RWPE1 (cell line): ENCODE data around the gene MUC4.

ENCODE experiments used
- CTCF ChIA-PET: fragments of 350-600 bp; sonication (Branson Sonifier 250); formaldehyde crosslinking; extraction: SDS; loops from one replicate; lab custom pipeline; 2021; lab: Yijun Ruan, JAX
- POLR2A ChIA-PET: fragments of 400-600 bp; formaldehyde crosslinking; extraction: SDS; loops from one replicate; lab custom pipeline; 2020; ENCODE audit warnings: antibody characterized with exemption; ENCODE audit not compliant: low non-redundant PET; lab: Yijun Ruan, JAX
- DNase-seq: peaks from one replicate; pipeline ENCODE4 v3.0.0; 2012; ENCODE audit warnings: low spot score
- H3K27ac ChIP-seq: fragments of 450-650 bp; 2 replicates; pipeline ENCODE4 v1.5.1; 2017
- TF ChIP-seq, protein P1 (sequence below): fragments of 450-650 bp; conservative IDR thresholded peaks from 2 replicates; pipeline ENCODE4 v1.5.1; 2017; ENCODE audit warnings: low read depth, mild to moderate bottlenecking

The MUC4 gene

DNA sequence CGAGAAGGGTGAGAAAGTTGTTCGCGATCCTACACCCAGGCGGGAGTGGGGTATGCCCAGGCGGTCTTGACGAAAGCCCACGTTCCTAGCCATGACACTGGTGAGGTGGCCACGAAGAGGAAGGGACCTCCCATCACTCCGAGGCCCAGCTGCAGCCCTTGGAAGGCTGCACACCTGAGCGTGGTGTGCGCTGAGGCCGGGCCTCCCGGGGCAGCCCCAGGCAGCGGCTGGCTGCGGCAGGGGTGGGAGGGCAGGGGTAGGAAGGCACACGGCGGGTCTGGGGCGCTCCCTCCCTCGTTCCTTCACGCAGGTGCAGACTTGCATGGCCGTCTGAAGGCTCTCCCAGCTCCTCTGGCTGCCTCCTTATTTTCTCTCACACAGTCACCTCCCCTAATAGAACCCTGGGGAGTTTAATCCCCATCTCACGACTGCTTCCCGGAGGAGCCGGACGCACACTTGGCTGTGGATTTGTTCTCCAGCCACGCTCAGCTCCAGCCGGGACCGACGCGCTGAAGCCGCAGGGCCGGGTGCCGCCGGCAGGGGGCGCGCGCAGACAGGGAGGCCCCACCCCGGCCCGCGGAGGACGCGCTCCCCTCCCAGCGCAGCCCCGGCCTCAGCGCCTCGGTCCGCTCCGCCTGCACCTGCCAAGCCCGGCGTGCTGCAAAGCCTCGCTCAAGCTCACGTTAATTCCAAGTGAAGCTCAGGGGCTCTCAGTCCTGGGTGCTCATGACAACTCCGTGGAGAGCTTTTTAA, 37.8 kb upstream of the MUC4 start:
- ChIA-PET CTCF (interaction anchor here (0.6 to 2.9 kb wide), 18 partner anchors 8 to 264 kb away, joined by 3 to 21 read pairs (median 4); no protein-coding TSS in a partner anchor), POLR2A (no interaction called here)
- H3K27ac ChIP-seq: no peak overlapping the region
- TF ChIP-seq, protein P1, sequence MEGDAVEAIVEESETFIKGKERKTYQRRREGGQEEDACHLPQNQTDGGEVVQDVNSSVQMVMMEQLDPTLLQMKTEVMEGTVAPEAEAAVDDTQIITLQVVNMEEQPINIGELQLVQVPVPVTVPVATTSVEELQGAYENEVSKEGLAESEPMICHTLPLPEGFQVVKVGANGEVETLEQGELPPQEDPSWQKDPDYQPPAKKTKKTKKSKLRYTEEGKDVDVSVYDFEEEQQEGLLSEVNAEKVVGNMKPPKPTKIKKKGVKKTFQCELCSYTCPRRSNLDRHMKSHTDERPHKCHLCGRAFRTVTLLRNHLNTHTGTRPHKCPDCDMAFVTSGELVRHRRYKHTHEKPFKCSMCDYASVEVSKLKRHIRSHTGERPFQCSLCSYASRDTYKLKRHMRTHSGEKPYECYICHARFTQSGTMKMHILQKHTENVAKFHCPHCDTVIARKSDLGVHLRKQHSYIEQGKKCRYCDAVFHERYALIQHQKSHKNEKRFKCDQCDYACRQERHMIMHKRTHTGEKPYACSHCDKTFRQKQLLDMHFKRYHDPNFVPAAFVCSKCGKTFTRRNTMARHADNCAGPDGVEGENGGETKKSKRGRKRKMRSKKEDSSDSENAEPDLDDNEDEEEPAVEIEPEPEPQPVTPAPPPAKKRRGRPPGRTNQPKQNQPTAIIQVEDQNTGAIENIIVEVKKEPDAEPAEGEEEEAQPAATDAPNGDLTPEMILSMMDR: peak; percentile 85
- peak; percentile 38 for DNase-seq

DNA sequence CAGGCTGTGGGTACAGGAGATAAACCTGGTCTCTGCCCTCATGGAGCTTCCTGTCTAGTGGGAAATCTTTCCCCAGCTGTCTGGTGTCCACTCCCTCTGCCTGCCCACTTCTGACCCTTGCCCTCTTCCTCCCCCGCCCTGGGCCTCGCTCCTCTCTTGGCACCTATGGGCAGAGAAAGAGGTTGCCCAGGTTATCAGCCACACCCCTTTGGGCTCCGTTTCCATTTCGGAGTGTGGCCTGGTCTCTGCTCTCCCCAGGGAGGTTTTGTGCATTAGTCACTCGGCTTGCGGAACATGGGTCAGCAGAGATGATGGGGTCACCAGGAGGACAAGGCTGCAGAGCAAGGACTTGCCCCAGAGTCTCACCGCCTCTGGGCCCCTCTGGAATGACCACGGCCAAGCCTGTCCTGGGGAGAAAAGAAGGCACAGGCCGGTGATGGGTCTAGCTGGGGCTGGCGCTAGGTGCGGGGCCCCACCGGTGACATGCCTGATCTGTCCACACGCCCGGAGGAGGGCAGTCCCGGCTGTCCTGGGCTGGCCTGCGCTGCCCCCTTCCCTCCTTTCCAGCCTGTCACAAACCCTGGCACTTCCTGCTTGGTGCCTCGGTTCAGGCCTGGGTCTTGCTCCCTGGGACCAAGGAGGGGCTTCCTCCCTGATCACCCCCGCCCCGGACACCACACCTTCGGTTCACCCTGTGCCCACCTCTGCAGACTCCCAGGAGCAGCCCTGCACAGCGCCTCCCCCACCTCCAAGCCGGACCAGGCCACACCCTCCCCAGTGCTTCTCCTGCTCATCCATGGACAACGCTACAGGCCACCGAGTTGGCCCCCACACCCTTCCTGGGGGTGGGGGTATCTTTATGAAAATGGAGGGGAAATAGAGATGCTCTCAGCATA, 35.6 kb upstream of the MUC4 start:
- TF ChIP-seq, protein P1: no peak
- DNase-seq: peak; percentile 73
- ChIA-PET CTCF (no interaction called here), POLR2A (interaction anchor here (0.6 kb wide), 1 partner anchor 339 kb away, joined by 3 read pairs; no protein-coding TSS in a partner anchor)
- H3K27ac ChIP-seq: no peak overlapping the region

DNA sequence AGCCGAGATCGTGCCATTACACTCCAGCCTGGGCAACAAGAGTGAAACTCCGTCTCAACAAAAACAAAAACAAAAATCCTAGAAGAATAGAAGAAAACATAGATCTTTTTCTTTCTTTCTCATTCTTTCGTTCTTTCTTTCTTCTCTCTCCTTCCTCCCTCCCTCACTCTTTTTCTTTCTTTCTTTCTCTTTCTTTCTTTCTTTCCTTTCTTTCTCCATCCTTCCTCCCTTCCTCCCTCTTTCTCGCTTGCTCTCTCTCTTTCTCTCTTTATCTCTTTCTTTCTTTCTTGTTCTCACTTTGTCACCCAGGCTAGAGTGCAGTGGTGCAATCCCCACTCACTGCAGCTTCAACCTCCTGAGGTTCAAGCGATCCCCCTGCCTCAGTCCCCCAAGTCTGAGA, 33.8 kb upstream of the MUC4 start:
- CTCF ChIA-PET: no interaction called here

DNA sequence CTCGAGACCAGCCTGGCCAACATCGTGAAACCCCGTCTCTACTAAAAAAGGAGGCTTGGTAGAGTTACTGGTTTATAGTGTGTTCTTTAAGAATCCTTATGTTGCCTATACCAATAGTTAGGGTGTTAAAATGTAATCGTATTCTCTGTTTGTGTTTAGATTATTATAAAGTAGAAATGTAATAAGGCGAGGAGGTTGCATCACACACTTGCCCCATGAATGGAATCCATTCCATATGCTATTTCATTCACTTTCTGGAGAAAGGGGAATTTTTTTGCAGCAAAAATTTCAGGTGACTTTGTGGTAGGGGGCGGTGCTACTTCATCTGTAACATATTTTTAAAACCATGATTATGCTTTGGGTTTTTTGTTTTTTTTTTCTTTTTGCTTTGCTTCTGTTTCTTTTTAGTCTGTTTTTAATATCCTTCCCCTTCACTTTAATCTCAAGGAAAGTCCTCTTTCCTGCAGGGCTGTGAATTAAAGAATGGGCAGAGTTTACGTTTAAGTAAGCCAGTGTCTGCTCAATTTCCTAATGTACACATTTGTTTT, 33.0 kb upstream of the MUC4 start:
- POLR2A ChIA-PET: no interaction called here
- TF ChIP-seq, protein P1: no peak
- CTCF ChIA-PET: no interaction called here
- no peak for DNase-seq
- H3K27ac ChIP-seq: no peak overlapping the region

More for the DNA sequence above, 33.8 kb upstream of the MUC4 start:
- POLR2A ChIA-PET: no interaction called here
- TF ChIP-seq, protein P1: no peak
- H3K27ac ChIP-seq: no peak overlapping the region
- DNase-seq: no peak

DNA sequence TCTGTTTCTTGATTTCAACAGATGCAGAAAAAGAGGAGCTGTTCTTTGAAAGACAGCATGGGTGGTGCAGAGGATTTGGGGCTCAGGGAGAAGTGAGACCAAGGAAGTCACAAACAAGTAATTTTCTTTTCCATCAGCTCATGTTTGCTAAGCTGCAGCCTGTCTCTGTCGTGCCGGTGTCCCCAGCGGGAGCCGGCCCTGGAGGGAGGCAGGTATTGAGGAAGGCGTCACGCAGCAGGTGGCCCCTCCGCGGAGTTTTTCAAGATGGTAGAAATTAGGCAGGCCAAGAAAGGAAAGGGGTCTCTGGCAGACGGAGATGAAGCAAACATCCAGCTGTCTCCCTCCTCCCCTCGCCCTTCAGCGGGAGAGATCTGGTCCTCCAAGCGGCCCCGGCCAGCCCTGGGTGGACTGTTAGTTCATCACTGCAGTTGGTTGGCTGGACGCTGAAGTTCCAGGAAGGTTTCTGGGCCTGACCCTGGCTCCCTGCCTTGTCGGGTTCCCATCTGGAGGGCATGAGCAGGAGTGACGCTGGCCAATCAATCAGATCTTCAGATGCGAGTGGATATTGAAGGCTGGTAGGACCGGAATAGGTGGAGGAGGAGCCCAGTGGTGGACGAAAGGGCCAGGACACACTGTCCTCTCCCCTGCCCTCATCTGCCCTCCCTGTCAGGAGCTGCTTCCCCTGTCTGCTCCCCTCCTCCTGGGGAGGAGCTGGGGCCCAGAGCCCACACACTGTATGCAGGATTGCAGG, 27.7 kb upstream of the MUC4 start:
- CTCF ChIA-PET: interaction anchor here (1.4 kb wide), 1 partner anchor 10 kb away, joined by 6 read pairs; no protein-coding TSS in a partner anchor
- TF ChIP-seq, protein P1: no peak

More for the DNA sequence above, 27.7 kb upstream of the MUC4 start:
- no peak for DNase-seq
- no peak overlapping the region for H3K27ac ChIP-seq
- POLR2A ChIA-PET: no interaction called here
